K562 (cell line): Measurements from ENCODE around the gene RNF175. TPM values are rescaled to one million over a fixed set of nuclear protein-coding genes. Genes with fewer than 3 reads are reported as not detected.
A peak's percentile ranks its signal among the peaks of the same experiment; 100 is the strongest.

Source experiments
- ATAC-seq: fragments of 200-7000 bp; cut with Tn5 transposase; 3 replicates; pipeline ENCODE4 v1.9.1; 2020; ENCODE audit warnings: moderate library complexity
- BruUV-seq: library from RNA; stranded (reverse); fragments of 400-500 nt; replicated peaks from 2 replicates; lab custom pipeline; 2021; lab: Mats Ljungman, UMichigan
- CTCF ChIA-PET: fragments of 300-600 bp; formaldehyde crosslinking; extraction: SDS; loops from one replicate; lab custom pipeline; 2021; ENCODE audit warnings: low intra/inter-chr PET ratio; lab: Yijun Ruan, JAX
- POLR2A ChIA-PET: fragments of 300-600, 350-650 bp; sonication (Branson Sonifier 250); formaldehyde crosslinking; extraction: SDS; loops from one replicate; lab custom pipeline; 2021; ENCODE audit warnings: antibody characterized with exemption, inconsistent platforms; lab: Yijun Ruan, JAX
- DNase-seq, 4 experiments: peaks; one replicate each; pipeline versions ENCODE4 v3.0.0 to v3.0.0-alpha.2; 2011 to 2018; ENCODE audit warnings: low spot score in 3 of 4, mixed read lengths in 3 of 4; ENCODE audit errors: extremely low read depth in 1 of 4
- FAIRE-seq: peaks from 2 replicates; lab custom pipeline; 2011; peaks lifted over from hg19 to GRCh38; lab: Jason Lieb, UNC
- H2AFZ ChIP-seq: 2 replicates; pipeline ENCODE4 v1.6.0; 2011; ENCODE audit warnings: low read depth, low read length, control low read depth, inconsistent platforms
- H3K27ac ChIP-seq: fragments of 200-600 bp; 3 replicates; pipeline ENCODE4 v1.8.0; 2011; ENCODE audit warnings: low read depth, mild to moderate bottlenecking, control low read depth, inconsistent platforms, low read length, moderate library complexity, mixed read lengths; ENCODE audit errors: extremely low read depth
- H3K27me3 ChIP-seq, 2 experiments: fragments of 300-600 bp in 1 of 2; 2 replicates in 1 of 2; 3 replicates in 1 of 2; pipeline versions ENCODE4 v1.6.0 to v1.8.0; 2011; ENCODE audit warnings: inconsistent platforms in 2 of 2, low read length in 2 of 2, mild to moderate bottlenecking in 1 of 2, mixed read lengths in 1 of 2, moderate library complexity in 1 of 2; ENCODE audit not compliant: control insufficient read depth in 2 of 2, insufficient read depth in 2 of 2
- H3K36me3 ChIP-seq: fragments of 300-600 bp; 3 replicates; pipeline ENCODE4 v1.8.0; 2011; ENCODE audit warnings: mild to moderate bottlenecking, low read length, inconsistent platforms; ENCODE audit not compliant: control insufficient read depth, insufficient read depth
- H3K4me1 ChIP-seq, 2 experiments: fragments of 200-600 bp in 1 of 2; replicated peaks in 1 of 2; 2 replicates in 1 of 2; 3 replicates in 1 of 2; pipeline versions ENCODE4 v1.5.1 to v1.8.0; 2011; ENCODE audit warnings: inconsistent platforms in 2 of 2, low read length in 2 of 2, mild to moderate bottlenecking in 1 of 2, mixed read lengths in 1 of 2, moderate library complexity in 1 of 2; ENCODE audit not compliant: control insufficient read depth in 2 of 2, insufficient read depth in 2 of 2
- H3K4me2 ChIP-seq: 2 replicates; pipeline ENCODE4 v1.6.1; 2011; ENCODE audit warnings: low read length, control low read depth, inconsistent platforms, mixed read lengths; ENCODE audit not compliant: insufficient read depth
- H3K4me3 ChIP-seq: fragments of 200-600 bp; sonication (generic), shearing (Covaris generic); 2 replicates; pipeline ENCODE4 v1.5.1; 2016; ENCODE audit warnings: control low read depth, inconsistent platforms
- H3K79me2 ChIP-seq: fragments of 200-600 bp; 3 replicates; pipeline ENCODE4 v1.8.0; 2011; ENCODE audit warnings: low read length, inconsistent platforms; ENCODE audit not compliant: control insufficient read depth, insufficient read depth
- H3K9ac ChIP-seq, 2 experiments: 2 replicates each; pipeline versions ENCODE4 v1.6.0 to v1.6.1; 2011; ENCODE audit warnings: low read depth in 2 of 2, low read length in 2 of 2, control low read depth in 1 of 2, inconsistent platforms in 1 of 2, mild to moderate bottlenecking in 1 of 2, mixed read lengths in 1 of 2; ENCODE audit not compliant: insufficient read depth in 1 of 2
- H3K9me1 ChIP-seq: one replicate; pipeline ENCODE4 v1.6.0; 2011; ENCODE audit warnings: inconsistent platforms, mild to moderate bottlenecking, low read length, moderate library complexity; ENCODE audit not compliant: control insufficient read depth, insufficient read depth
- H3K9me3 ChIP-seq: replicated peaks from 2 replicates; pipeline ENCODE4 v1.5.1; 2011; ENCODE audit warnings: low read depth, low read length, inconsistent platforms; ENCODE audit not compliant: control insufficient read depth, insufficient read depth
- H4K20me1 ChIP-seq: replicated peaks from 2 replicates; pipeline ENCODE4 v1.6.1; 2011; ENCODE audit warnings: low read length, inconsistent platforms, mixed read lengths; ENCODE audit not compliant: control insufficient read depth, insufficient read depth
- SPI1 ChIP-seq: IDR thresholded peaks from 2 replicates; pipeline ENCODE4 v1.6.1; 2011; ENCODE audit warnings: low read depth, low read length, control low read depth, borderline replicate concordance
- WGBS: fragments of 100-300 bp; shearing (Covaris generic); methylation state at CpG from one replicate; pipeline ENCODE4 v1.1.6; 2016; ENCODE audit warnings: low coverage, mixed read lengths; ENCODE audit not compliant: insufficient coverage; ENCODE audit errors: missing lambda C conversion rate; 5-methylcytosine and 5-hydroxymethylcytosine counted together
- in situ Hi-C: fragments of 300-500 bp; cut with MboI; formaldehyde crosslinking; loops from 4 replicates; pipeline ENCODE4 v1.15.0; 2018; ENCODE audit warnings: inconsistent platforms, mixed read lengths
- intact Hi-C: fragments of 100-400 bp; cut with micrococcal nuclease; formaldehyde crosslinking; loops from 2 replicates; pipeline ENCODE4 v1.14.2; 2022
- polyA plus RNA-seq, 8 experiments: library from polyadenylated mRNA; depleted of rRNA in 4 of 8; stranded (reverse) in 5 of 8; unstranded in 3 of 8; fragments of >200 nt; fragmentation: Nextera tagmentation in 2 of 8; fragmentation: Illumina TruSeq in 1 of 8; extraction: Ambion mirVana in 2 of 8; extraction: Trizol in 1 of 8; gene quantifications; 2 replicates each; pipeline versions ENCODE4 v1.2.1 to v1.2.3, GENCODE V29; 2011 to 2014; ENCODE audit warnings: inconsistent platforms in 1 of 8, missing spikeins in 1 of 8
- total RNA-seq, 7 experiments: library from RNA; depleted of rRNA in 6 of 7; stranded (reverse); fragments of >200 nt in 6 of 7; fragmentation: Illumina TruSeq in 2 of 7; extraction: Trizol in 2 of 7; gene quantifications; 2 replicates each; pipeline versions ENCODE4 v1.2.1 to v1.2.3, GENCODE V29; 2011 to 2021; ENCODE audit warnings: low replicate concordance in 1 of 7
- TF ChIP-seq, protein P1 (sequence below): fragments of 250-450 bp; sonication (Bioruptor Pico); IDR thresholded peaks from 2 replicates; pipeline ENCODE4 v1.8.0; 2022; ENCODE audit warnings: moderate library complexity, mild to moderate bottlenecking, inconsistent platforms
- TF ChIP-seq, protein P2 (sequence below): fragments of 250-450 bp; sonication (Bioruptor Pico); IDR thresholded peaks from 2 replicates; pipeline ENCODE4 v1.5.0; 2021; ENCODE audit warnings: mild to moderate bottlenecking, borderline replicate concordance

RNF175 gene
- total and polyA plus RNA-seq, 9 of the 15 experiments (the other 6 are each of a cell fraction or from before 2014, with no cell fraction given) = not detected

DNA sequence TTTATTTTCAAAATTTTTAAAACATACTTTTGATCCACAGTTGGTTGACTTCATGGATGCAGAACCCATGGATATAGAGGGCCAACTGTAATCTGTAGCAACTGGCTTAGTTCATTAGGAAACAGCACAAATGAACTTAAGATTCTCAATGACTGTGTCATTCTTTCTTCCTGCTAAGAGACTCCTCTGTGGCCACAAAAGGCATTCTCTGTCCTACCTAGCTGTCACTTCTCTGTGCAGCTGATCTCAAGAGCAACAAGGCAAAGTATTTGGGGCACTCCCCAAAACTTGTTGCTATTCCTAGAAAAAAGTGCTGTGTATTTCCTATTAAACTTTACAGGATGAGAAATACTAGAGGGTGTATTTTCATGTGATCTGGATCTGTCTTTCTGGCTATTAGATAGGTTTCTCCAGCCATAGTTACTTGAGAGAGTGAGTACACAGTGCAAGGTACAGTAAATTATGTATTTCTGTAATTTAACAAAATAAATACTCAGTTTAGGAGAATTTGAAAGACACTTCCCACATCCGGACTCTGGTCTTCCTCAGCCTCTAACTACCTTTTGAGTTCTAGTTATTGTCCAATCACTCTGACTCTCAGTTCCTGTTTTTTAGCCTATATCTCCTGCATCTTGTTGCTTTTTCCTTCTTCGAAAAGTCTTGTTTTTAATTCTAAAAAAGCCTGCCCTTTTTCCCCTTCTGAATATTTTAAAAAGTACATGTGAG, 53.9 kb downstream of the RNF175 start:
- H3K4me2 ChIP-seq = no peak overlapping the region
- H3K4me3 ChIP-seq = no peak overlapping the region
- no peak overlapping the region for H3K9ac ChIP-seq
- no TSS peak for BruUV-seq
- FAIRE-seq (no peak), DNase-seq (no peak), ATAC-seq (no peak)
- no peaks in the 10 kb centered on the region for H3K79me2 ChIP-seq
- no peaks in the 10 kb centered on the region for H4K20me1 ChIP-seq
- H3K27me3 ChIP-seq = peaks cover 2 to 8% of the 10 kb centered on the region in 2 experiments; a peak in 3 of 5 replicates
- H3K9me3 ChIP-seq = no peaks in the 10 kb centered on the region
- WGBS = 0% methylated on average over 2 of the region's 2 CpGs
- CTCF ChIA-PET = no interaction called here
- H3K9me1 ChIP-seq = no peaks in the 10 kb centered on the region
- intact Hi-C loops (no loop called here), in situ Hi-C loops (no loop called here)
- no peak overlapping the region for H3K27ac ChIP-seq
- no peak overlapping the region for H2AFZ ChIP-seq
- POLR2A ChIA-PET = no interaction called here
- no peaks in the 10 kb centered on the region for H3K4me1 ChIP-seq
- TF ChIP-seq, protein P1, sequence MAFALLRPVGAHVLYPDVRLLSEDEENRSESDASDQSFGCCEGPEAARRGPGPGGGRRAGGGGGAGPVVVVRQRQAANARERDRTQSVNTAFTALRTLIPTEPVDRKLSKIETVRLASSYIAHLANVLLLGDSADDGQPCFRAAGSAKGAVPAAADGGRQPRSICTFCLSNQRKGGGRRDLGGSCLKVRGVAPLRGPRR (CRISPR knock-in tag) = no peak
- TF ChIP-seq, protein P2, sequence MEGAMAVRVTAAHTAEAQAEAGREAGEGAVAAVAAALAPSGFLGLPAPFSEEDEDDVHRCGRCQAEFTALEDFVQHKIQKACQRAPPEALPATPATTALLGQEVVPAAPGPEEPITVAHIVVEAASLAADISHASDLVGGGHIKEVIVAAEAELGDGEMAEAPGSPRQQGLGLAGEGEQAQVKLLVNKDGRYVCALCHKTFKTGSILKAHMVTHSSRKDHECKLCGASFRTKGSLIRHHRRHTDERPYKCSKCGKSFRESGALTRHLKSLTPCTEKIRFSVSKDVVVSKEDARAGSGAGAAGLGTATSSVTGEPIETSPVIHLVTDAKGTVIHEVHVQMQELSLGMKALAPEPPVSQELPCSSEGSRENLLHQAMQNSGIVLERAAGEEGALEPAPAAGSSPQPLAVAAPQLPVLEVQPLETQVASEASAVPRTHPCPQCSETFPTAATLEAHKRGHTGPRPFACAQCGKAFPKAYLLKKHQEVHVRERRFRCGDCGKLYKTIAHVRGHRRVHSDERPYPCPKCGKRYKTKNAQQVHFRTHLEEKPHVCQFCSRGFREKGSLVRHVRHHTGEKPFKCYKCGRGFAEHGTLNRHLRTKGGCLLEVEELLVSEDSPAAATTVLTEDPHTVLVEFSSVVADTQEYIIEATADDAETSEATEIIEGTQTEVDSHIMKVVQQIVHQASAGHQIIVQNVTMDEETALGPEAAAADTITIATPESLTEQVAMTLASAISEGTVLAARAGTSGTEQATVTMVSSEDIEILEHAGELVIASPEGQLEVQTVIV (CRISPR knock-in tag) = no peak
- TF ChIP-seq SPI1 = peak; percentile 41; the same call in 1 of the 2 replicates
- no peaks in the 10 kb centered on the region for H3K36me3 ChIP-seq
